A549 (cell line): ENCODE measurements around the gene STAT4.

ENCODE experiments used
- ESRRA ChIP-seq: fragments of 150-350 bp; IDR thresholded peaks from 2 replicates; pipeline ENCODE4 v1.6.1; 2014; ENCODE audit warnings: mild to moderate bottlenecking, low read length, borderline replicate concordance
- NR3C1 ChIP-seq: fragments of >200 bp; sonication (Bioruptor Twin); formaldehyde crosslinking; IDR thresholded peaks from 3 replicates; pipeline ENCODE4 v1.6.1; 2017
- POLR2A ChIP-seq: IDR thresholded peaks from 2 replicates; pipeline ENCODE4 v1.6.1; 2012; ENCODE audit warnings: mild to moderate bottlenecking, low read length
- SREBF2 ChIP-seq: fragments of 450-650 bp; IDR thresholded peaks from 2 replicates; pipeline ENCODE4 v1.6.1; 2014; ENCODE audit warnings: mild to moderate bottlenecking, moderate library complexity
- TF ChIP-seq, protein P1 (sequence below): fragments of >200 bp; sonication (Bioruptor Twin); formaldehyde crosslinking; IDR thresholded peaks from 3 replicates; pipeline ENCODE4 v1.5.1; 2016

DNA sequence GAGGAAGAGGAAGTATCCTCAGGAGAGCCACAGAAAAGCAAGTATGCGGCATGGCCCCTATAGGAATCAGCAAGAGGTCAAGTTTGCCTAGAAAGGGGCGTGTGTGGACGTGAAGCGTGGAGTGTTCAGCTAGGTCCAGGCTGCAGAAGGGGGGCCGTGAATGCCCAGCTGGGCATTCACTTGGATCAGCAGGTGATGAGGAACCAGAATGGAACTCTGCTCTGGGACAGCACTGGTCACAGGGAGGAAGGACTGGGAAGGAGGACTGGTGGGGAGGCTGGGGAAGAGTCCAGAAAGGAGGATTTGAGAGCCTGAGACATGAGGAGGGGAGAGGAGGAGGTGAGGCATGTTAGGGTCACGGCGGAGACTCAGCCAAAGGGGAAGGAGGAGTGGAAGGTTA, 156.6 kb downstream of the STAT4 start:
- TF ChIP-seq POLR2A (no peak), SREBF2 (no peak), NR3C1 (no peak), ESRRA (no peak)
- TF ChIP-seq, protein P1, sequence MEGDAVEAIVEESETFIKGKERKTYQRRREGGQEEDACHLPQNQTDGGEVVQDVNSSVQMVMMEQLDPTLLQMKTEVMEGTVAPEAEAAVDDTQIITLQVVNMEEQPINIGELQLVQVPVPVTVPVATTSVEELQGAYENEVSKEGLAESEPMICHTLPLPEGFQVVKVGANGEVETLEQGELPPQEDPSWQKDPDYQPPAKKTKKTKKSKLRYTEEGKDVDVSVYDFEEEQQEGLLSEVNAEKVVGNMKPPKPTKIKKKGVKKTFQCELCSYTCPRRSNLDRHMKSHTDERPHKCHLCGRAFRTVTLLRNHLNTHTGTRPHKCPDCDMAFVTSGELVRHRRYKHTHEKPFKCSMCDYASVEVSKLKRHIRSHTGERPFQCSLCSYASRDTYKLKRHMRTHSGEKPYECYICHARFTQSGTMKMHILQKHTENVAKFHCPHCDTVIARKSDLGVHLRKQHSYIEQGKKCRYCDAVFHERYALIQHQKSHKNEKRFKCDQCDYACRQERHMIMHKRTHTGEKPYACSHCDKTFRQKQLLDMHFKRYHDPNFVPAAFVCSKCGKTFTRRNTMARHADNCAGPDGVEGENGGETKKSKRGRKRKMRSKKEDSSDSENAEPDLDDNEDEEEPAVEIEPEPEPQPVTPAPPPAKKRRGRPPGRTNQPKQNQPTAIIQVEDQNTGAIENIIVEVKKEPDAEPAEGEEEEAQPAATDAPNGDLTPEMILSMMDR = no peak
